Epidermal melanocyte (primary cell): ENCODE measurements around the gene SNX11.

Source experiments
- DNase-seq: peaks from one replicate; pipeline ENCODE4 v3.0.0; 2011; ENCODE audit warnings: low spot score; ENCODE audit not compliant: insufficient read length

SNX11 gene

GRCh38 chr17:48161127-48161905, 53.8 kb downstream of the SNX11 start:
- DNase-seq: no peak

- no peak for DNase-seq
These were observed 54.9 kb downstream of the SNX11 start for GRCh38 chr17:48162306-48162934.

GRCh38 chr17:48162946-48163506, 55.5 kb downstream of the SNX11 start:
- DNase-seq: no peak

GRCh38 chr17:48163809-48164208, 56.2 kb downstream of the SNX11 start:
- DNase-seq: no peak

GRCh38 chr17:48169926-48170325, 62.4 kb downstream of the SNX11 start:
- no peak for DNase-seq
